Gastroesophageal sphincter (tissue), 3 donors: ENCODE measurements around the gene IL17A.

Experiments
- CTCF ChIP-seq, 4 experiments: fragments of 200-600 bp in 2 of 4; fragments of 450-650 bp in 2 of 4; sonication (generic) in 1 of 4; IDR thresholded peaks; one replicate each; pipeline ENCODE4 v1.5.1; 2017 to 2019; ENCODE audit warnings: antibody characterized with exemption in 4 of 4, mild to moderate bottlenecking in 2 of 4, moderate library complexity in 2 of 4
- EP300 ChIP-seq: sonication (generic); formaldehyde crosslinking; IDR thresholded peaks from one replicate; pipeline ENCODE4 v1.6.1; 2017; ENCODE audit warnings: antibody characterized with exemption, mild to moderate bottlenecking
- POLR2A ChIP-seq, 2 donors: fragments of 450-650 bp; IDR thresholded peaks; one replicate each; pipeline ENCODE4 v1.6.1; 2017; ENCODE audit warnings: antibody characterized with exemption in 2 of 2, mild to moderate bottlenecking in 2 of 2, moderate library complexity in 1 of 2
- POLR2AphosphoS5 ChIP-seq: sonication (generic); formaldehyde crosslinking; IDR thresholded peaks from one replicate; pipeline ENCODE4 v1.6.1; 2017; ENCODE audit warnings: antibody characterized with exemption

GRCh38 chr6:52186480-52186879 lies 305 bp downstream of the IL17A start:
- no peak for TF ChIP-seq CTCF (IDR thresholded peaks at IDR 0.05)
- TF ChIP-seq EP300: no peak
- TF ChIP-seq POLR2AphosphoS5: no peak
- no peak for TF ChIP-seq POLR2A (IDR thresholded peaks at IDR 0.05)
